Neural cell (in vitro differentiated cells): ENCODE data around the gene C1orf146.

Source experiments
- CTCF ChIP-seq: fragments of 450-650 bp; IDR thresholded peaks from 2 replicates; pipeline ENCODE4 v1.5.1; 2014; ENCODE audit warnings: antibody characterized with exemption, mild to moderate bottlenecking, moderate library complexity; ENCODE audit not compliant: poor library complexity, severe bottlenecking
- EP300 ChIP-seq: fragments of 450-650 bp; conservative IDR thresholded peaks from 2 replicates; pipeline ENCODE4 v1.6.1; 2014; ENCODE audit warnings: antibody characterized with exemption, mild to moderate bottlenecking, moderate library complexity; ENCODE audit not compliant: poor library complexity, severe bottlenecking
- EZH2 ChIP-seq: fragments of 200-600, 300-800 bp; shearing (Covaris generic), sonication (generic); IDR thresholded peaks from 2 replicates; pipeline ENCODE4 v1.6.1; 2014; ENCODE audit warnings: antibody characterized with exemption, low read length, borderline replicate concordance, mild to moderate bottlenecking; ENCODE audit not compliant: insufficient read depth, poor library complexity, severe bottlenecking
- MXI1 ChIP-seq: fragments of 450-650 bp; conservative IDR thresholded peaks from 2 replicates; pipeline ENCODE4 v1.6.1; 2014; ENCODE audit warnings: antibody characterized with exemption, mild to moderate bottlenecking; ENCODE audit not compliant: poor library complexity, severe bottlenecking
- POLR2AphosphoS5 ChIP-seq: IDR thresholded peaks from 2 replicates; pipeline ENCODE4 v1.6.1; 2012
- RAD21 ChIP-seq: fragments of 450-650 bp; conservative IDR thresholded peaks from 2 replicates; pipeline ENCODE4 v1.6.1; 2014; ENCODE audit warnings: antibody characterized with exemption, mild to moderate bottlenecking, moderate library complexity
- REST ChIP-seq: IDR thresholded peaks from 2 replicates; pipeline ENCODE4 v1.6.1; 2012; ENCODE audit warnings: borderline replicate concordance
- SMC3 ChIP-seq: fragments of 450-650 bp; conservative IDR thresholded peaks from 2 replicates; pipeline ENCODE4 v1.6.1; 2014; ENCODE audit warnings: antibody characterized with exemption, mild to moderate bottlenecking, moderate library complexity; ENCODE audit not compliant: poor library complexity
- TAF1 ChIP-seq: IDR thresholded peaks from 2 replicates; pipeline ENCODE4 v1.6.1; 2012; ENCODE audit warnings: low read depth

- TF ChIP-seq CTCF (no peak), POLR2AphosphoS5 (no peak), MXI1 (no peak), EZH2 (no peak), REST (no peak), SMC3 (no peak), TAF1 (no peak), RAD21 (no peak), EP300 (no peak)
Observed at GRCh38 chr1:92217721-92218120, at the start of gene C1orf146.
